Measurements from ENCODE around the gene TMCC1. TPM values are rescaled to one million over a fixed set of nuclear protein-coding genes. Genes with fewer than 3 reads are reported as not detected.

TMCC1 gene
- total and polyA plus RNA-seq, 3 donors from 2014 or later, result 46.0 to 119 (median 60.4) TPM

GRCh38 chr3:129933471-129933870 is 40.0 kb upstream of the TMCC1 start:
- TF ChIP-seq CTCF (IDR thresholded peaks at IDR 0.05), result no peak
- TF ChIP-seq POLR2A (IDR thresholded peaks at IDR 0.05), result no peak
- 84 to 85% methylated on average over 4 of the region's 4 CpGs for WGBS, 2 donors
- Histone ChIP-seq H3K4me3 (no peak overlapping the region), H3K9me3 (no peaks in the 10 kb centered on the region), H3K27ac (no peak overlapping the region), H3K4me1 (peaks cover 4% of the 10 kb centered on the region), H3K36me3 (ENCODE audit: low read depth, missing control alignments) (no peaks in the 10 kb centered on the region), H3K27me3 (no peaks in the 10 kb centered on the region)
- DNase-seq, result no peak
- intact Hi-C loops (cut with DNase I; ENCODE audit: low total_unique reads), result loop anchor here (5.0 kb wide), 1 partner anchor 286 kb away; no protein-coding TSS in a partner anchor

- intact Hi-C loops (cut with DNase I; ENCODE audit: low total_unique reads), result no loop called here
- 90 to 100% methylated on average over 1 of the region's 1 CpG for WGBS, 2 donors
These were observed 35.9 kb upstream of the TMCC1 start for GRCh38 chr3:129929383-129929782.

GRCh38 chr3:129927072-129927471 is 33.6 kb upstream of the TMCC1 start:
- no peak overlapping the region for H3K27ac ChIP-seq
- DNase-seq, result no peak
- no peaks in the 10 kb centered on the region for H3K27me3 ChIP-seq
- H3K4me1 ChIP-seq, result no peaks in the 10 kb centered on the region
- 46 to 64% methylated on average over 5 of the region's 5 CpGs for WGBS, 2 donors
- no peak overlapping the region for H3K4me3 ChIP-seq
- no peaks in the 10 kb centered on the region for H3K9me3 ChIP-seq
- intact Hi-C loops (cut with DNase I; ENCODE audit: low total_unique reads), result no loop called here
- TF ChIP-seq POLR2A (IDR thresholded peaks at IDR 0.05) (no peak), CTCF (IDR thresholded peaks at IDR 0.05) (no peak)
- no peaks in the 10 kb centered on the region for H3K36me3 ChIP-seq (ENCODE audit: low read depth, missing control alignments)

More at GRCh38 chr3:129929383-129929782, 35.9 kb upstream of the TMCC1 start:
- no peak overlapping the region for H3K27ac ChIP-seq
- DNase-seq, result no peak
- H3K9me3 ChIP-seq, result no peaks in the 10 kb centered on the region
- H3K36me3 ChIP-seq (ENCODE audit: low read depth, missing control alignments), result no peaks in the 10 kb centered on the region
- no peak overlapping the region for H3K4me3 ChIP-seq
- no peaks in the 10 kb centered on the region for H3K27me3 ChIP-seq
- TF ChIP-seq CTCF (IDR thresholded peaks at IDR 0.05), result no peak
- TF ChIP-seq POLR2A (IDR thresholded peaks at IDR 0.05), result no peak
- no peaks in the 10 kb centered on the region for H3K4me1 ChIP-seq

GRCh38 chr3:129919806-129920205 is 26.3 kb upstream of the TMCC1 start:
- WGBS, 2 donors, result 94 to 97% methylated on average over 1 of the region's 1 CpG
- Histone ChIP-seq H3K27ac (no peak overlapping the region), H3K4me3 (no peak overlapping the region), H3K36me3 (ENCODE audit: low read depth, missing control alignments) (no peaks in the 10 kb centered on the region), H3K4me1 (no peaks in the 10 kb centered on the region), H3K27me3 (no peaks in the 10 kb centered on the region), H3K9me3 (no peaks in the 10 kb centered on the region)
- intact Hi-C loops (cut with DNase I; ENCODE audit: low total_unique reads), result no loop called here
- DNase-seq, result no peak
- TF ChIP-seq POLR2A (IDR thresholded peaks at IDR 0.05) (no peak), CTCF (IDR thresholded peaks at IDR 0.05) (no peak)

GRCh38 chr3:129919357-129919756 is 25.8 kb upstream of the TMCC1 start:
- intact Hi-C loops (cut with DNase I; ENCODE audit: low total_unique reads), result no loop called here

More at GRCh38 chr3:129919357-129919756, 25.8 kb upstream of the TMCC1 start:
- no peak for DNase-seq
- Histone ChIP-seq H3K4me3 (no peak overlapping the region), H3K9me3 (no peaks in the 10 kb centered on the region), H3K27me3 (no peaks in the 10 kb centered on the region), H3K4me1 (no peaks in the 10 kb centered on the region), H3K27ac (no peak overlapping the region), H3K36me3 (ENCODE audit: low read depth, missing control alignments) (no peaks in the 10 kb centered on the region)
- TF ChIP-seq POLR2A (IDR thresholded peaks at IDR 0.05) (no peak), CTCF (IDR thresholded peaks at IDR 0.05) (no peak)
- WGBS, 2 donors, result 84 to 92% methylated on average over 3 of the region's 3 CpGs
